Gastroesophageal sphincter (tissue), 4 donors: ENCODE data around the gene CYSTM1. TPM values are rescaled to one million over a fixed set of nuclear protein-coding genes. Genes with fewer than 3 reads are reported as not detected.

Source experiments
- ATAC-seq: fragments of 150-250 bp; one replicate; pipeline ENCODE4 v1.9.1; 2016; ENCODE audit warnings: mild to moderate bottlenecking, moderate library complexity
- H3K27ac ChIP-seq, 4 donors: fragments of 200-600 bp; sonication (generic) in 3 of 4; 1 replicate in 3 of 4; 2 replicates in 1 of 4; pipeline ENCODE4 v1.5.1; 2016 to 2019
- H3K27me3 ChIP-seq: fragments of 200-600 bp; sonication (generic); one replicate; pipeline ENCODE4 v1.5.1; 2019
- H3K36me3 ChIP-seq, 2 donors: fragments of 200-600 bp; sonication (generic); one replicate each; pipeline ENCODE4 v1.5.1; 2019; ENCODE audit warnings: control low read depth in 1 of 2
- H3K4me1 ChIP-seq, 3 donors: fragments of 200-600 bp; sonication (generic); 1 replicate in 2 of 3; 2 replicates in 1 of 3; pipeline ENCODE4 v1.5.1; 2016 to 2019; ENCODE audit warnings: control low read depth in 2 of 3
- H3K4me3 ChIP-seq, 2 donors: fragments of 200-600 bp; sonication (generic); one replicate each; pipeline ENCODE4 v1.5.1; 2019; ENCODE audit warnings: mild to moderate bottlenecking in 1 of 2, moderate library complexity in 1 of 2
- H3K9me3 ChIP-seq, 3 donors: fragments of 200-600 bp; sonication (generic); one replicate each; pipeline ENCODE4 v1.5.1; 2017 to 2019; ENCODE audit warnings: control low read depth in 2 of 3
- CTCF ChIP-seq, 4 experiments: fragments of 200-600 bp in 2 of 4; fragments of 450-650 bp in 2 of 4; sonication (generic) in 1 of 4; IDR thresholded peaks; one replicate each; pipeline ENCODE4 v1.5.1; 2017 to 2019; ENCODE audit warnings: antibody characterized with exemption in 4 of 4, mild to moderate bottlenecking in 2 of 4, moderate library complexity in 2 of 4
- EP300 ChIP-seq: sonication (generic); formaldehyde crosslinking; IDR thresholded peaks from one replicate; pipeline ENCODE4 v1.6.1; 2017; ENCODE audit warnings: antibody characterized with exemption, mild to moderate bottlenecking
- POLR2A ChIP-seq, 2 donors: fragments of 450-650 bp; IDR thresholded peaks; one replicate each; pipeline ENCODE4 v1.6.1; 2017; ENCODE audit warnings: antibody characterized with exemption in 2 of 2, mild to moderate bottlenecking in 2 of 2, moderate library complexity in 1 of 2
- POLR2AphosphoS5 ChIP-seq: sonication (generic); formaldehyde crosslinking; IDR thresholded peaks from one replicate; pipeline ENCODE4 v1.6.1; 2017; ENCODE audit warnings: antibody characterized with exemption
- WGBS, 2 donors: methylation state at CpG; one replicate each; pipeline ENCODE4 v1.1.5; 2018; ENCODE audit warnings: low coverage in 1 of 2; 5-methylcytosine and 5-hydroxymethylcytosine counted together
- total RNA-seq, 4 donors: library from RNA; depleted of rRNA; stranded (reverse); fragments of >200 nt; gene quantifications; one replicate each; pipeline ENCODE4 v1.1.0, GENCODE V29; 2016

The CYSTM1 gene
- total RNA-seq, 4 donors from 2014 or later: 41.6 to 102 (median 62.3) TPM

GRCh38 chr5:140242099-140242498 lies 67.1 kb downstream of the CYSTM1 start:
- peaks cover 0 to 23% of the 10 kb centered on the region in 2 donors for H3K36me3 ChIP-seq
- H3K27ac ChIP-seq: peak overlapping the region in 3 of 4 donors; percentile 76 to 82 (median 77)
- 48 to 50% methylated on average over 1 to 4 of the region's 5 CpGs for WGBS, 2 donors
- H3K4me3 ChIP-seq: no peak overlapping the region
- peaks cover 4 to 79% (median 53%) of the 10 kb centered on the region in 3 donors for H3K4me1 ChIP-seq
- TF ChIP-seq POLR2A (IDR thresholded peaks at IDR 0.05) (no peak), EP300 (no peak), CTCF (IDR thresholded peaks at IDR 0.05) (no peak), POLR2AphosphoS5 (no peak)
- ATAC-seq: no peak
- no peaks in the 10 kb centered on the region for H3K27me3 ChIP-seq
- H3K9me3 ChIP-seq: no peaks in the 10 kb centered on the region

GRCh38 chr5:140242890-140243585 lies 68.0 kb downstream of the CYSTM1 start:
- Histone ChIP-seq H3K9me3 (no peaks in the 10 kb centered on the region), H3K4me3 (no peak overlapping the region), H3K27me3 (no peaks in the 10 kb centered on the region), H3K4me1 (peaks cover 4 to 84% (median 53%) of the 10 kb centered on the region in 3 donors), H3K27ac (peak overlapping the region in 2 of 4 donors; percentile 17 to 76), H3K36me3 (peaks cover 0 to 23% of the 10 kb centered on the region in 2 donors)
- TF ChIP-seq CTCF (IDR thresholded peaks at IDR 0.05) (no peak), POLR2A (IDR thresholded peaks at IDR 0.05) (no peak), EP300 (no peak), POLR2AphosphoS5 (no peak)
- WGBS, 2 donors: 90% methylated on average over 2 of the region's 4 CpGs; no CpG with 5 or more reads in 1 of the 2 donors
- no peak for ATAC-seq

- Histone ChIP-seq H3K27ac (peak overlapping the region in 1 of 4 donors; percentile 58), H3K4me1 (peaks cover 4 to 91% (median 53%) of the 10 kb centered on the region in 3 donors), H3K4me3 (no peak overlapping the region), H3K36me3 (peaks cover 0 to 23% of the 10 kb centered on the region in 2 donors), H3K27me3 (no peaks in the 10 kb centered on the region), H3K9me3 (no peaks in the 10 kb centered on the region)
- WGBS, 2 donors: 86% methylated on average over 1 to 4 of the region's 4 CpGs
- no peak for ATAC-seq
- TF ChIP-seq EP300: no peak
- no peak for TF ChIP-seq POLR2A (IDR thresholded peaks at IDR 0.05)
- TF ChIP-seq POLR2AphosphoS5: no peak
- no peak for TF ChIP-seq CTCF (IDR thresholded peaks at IDR 0.05)
These were observed 68.8 kb downstream of the CYSTM1 start for GRCh38 chr5:140243706-140244250.

GRCh38 chr5:140244525-140245025 lies 69.6 kb downstream of the CYSTM1 start:
- H3K27ac ChIP-seq: peak overlapping the region in 3 of 4 donors; percentile 12 to 73 (median 58)

More at GRCh38 chr5:140244525-140245025, 69.6 kb downstream of the CYSTM1 start:
- Histone ChIP-seq H3K4me3 (no peak overlapping the region), H3K36me3 (peaks cover 0 to 27% of the 10 kb centered on the region in 2 donors), H3K4me1 (peaks cover 4 to 88% (median 50%) of the 10 kb centered on the region in 3 donors), H3K9me3 (no peaks in the 10 kb centered on the region), H3K27me3 (no peaks in the 10 kb centered on the region)
- peak; percentile 60 for ATAC-seq
- WGBS, 2 donors: 0 to 7% methylated on average over 5 to 10 of the region's 14 CpGs
- TF ChIP-seq POLR2AphosphoS5 (peak; percentile 43), EP300 (no peak), POLR2A (IDR thresholded peaks at IDR 0.05) (no peak), CTCF (IDR thresholded peaks at IDR 0.05) (peak; percentile 82 to 95 (median 94))
